ENCODE data around the gene KRTAP11-1. TPM values are rescaled to one million over a fixed set of nuclear protein-coding genes. Genes with fewer than 3 reads are reported as not detected.

KRTAP11-1 gene
- total and polyA plus RNA-seq, 9 donors = not detected

GRCh38 chr21:30842990-30843389, 38.4 kb downstream of the KRTAP11-1 start:
- DNase-seq = no peak
- no peaks in the 10 kb centered on the region for H3K9me3 ChIP-seq
- intact Hi-C loops (cut with DNase I) = no loop called here
- TF ChIP-seq POLR2A (IDR thresholded peaks at IDR 0.05) = no peak
- TF ChIP-seq CTCF (IDR thresholded peaks at IDR 0.05) = no peak
- no peak for TF ChIP-seq EP300 (IDR thresholded peaks at IDR 0.05)
- no peak overlapping the region for H3K4me3 ChIP-seq
- H3K27ac ChIP-seq = no peak overlapping the region
- no peaks in the 10 kb centered on the region for H3K36me3 ChIP-seq
- H3K4me1 ChIP-seq (ENCODE audit: insufficient read depth) = no peaks in the 10 kb centered on the region
- no peaks in the 10 kb centered on the region for H3K27me3 ChIP-seq

- H3K27ac ChIP-seq = no peak overlapping the region
- DNase-seq = no peak
- 26 to 35% (median 29%) methylated on average over 5 of the region's 5 CpGs for WGBS, 3 donors
- no peaks in the 10 kb centered on the region for H3K4me1 ChIP-seq (ENCODE audit: insufficient read depth)
- no peaks in the 10 kb centered on the region for H3K36me3 ChIP-seq
- no peaks in the 10 kb centered on the region for H3K9me3 ChIP-seq
- TF ChIP-seq EP300 (IDR thresholded peaks at IDR 0.05) = no peak
- TF ChIP-seq POLR2A (IDR thresholded peaks at IDR 0.05) = no peak
- TF ChIP-seq CTCF (IDR thresholded peaks at IDR 0.05) = no peak
- no peaks in the 10 kb centered on the region for H3K27me3 ChIP-seq
- H3K4me3 ChIP-seq = no peak overlapping the region
- intact Hi-C loops (cut with DNase I) = no loop called here
These were observed 42.1 kb downstream of the KRTAP11-1 start for GRCh38 chr21:30839304-30839703.

- WGBS, 3 donors = 89 to 93% (median 92%) methylated on average over 6 of the region's 6 CpGs
- Histone ChIP-seq H3K36me3 (no peaks in the 10 kb centered on the region), H3K27ac (no peak overlapping the region), H3K4me3 (no peak overlapping the region), H3K4me1 (ENCODE audit: insufficient read depth) (no peaks in the 10 kb centered on the region), H3K9me3 (no peaks in the 10 kb centered on the region), H3K27me3 (no peaks in the 10 kb centered on the region)
- no peak for TF ChIP-seq CTCF (IDR thresholded peaks at IDR 0.05)
- TF ChIP-seq EP300 (IDR thresholded peaks at IDR 0.05) = no peak
- no peak for TF ChIP-seq POLR2A (IDR thresholded peaks at IDR 0.05)
- no peak for DNase-seq
- intact Hi-C loops (cut with DNase I) = no loop called here
These were observed 42.8 kb downstream of the KRTAP11-1 start for GRCh38 chr21:30838536-30838935.

- no peaks in the 10 kb centered on the region for H3K36me3 ChIP-seq
- no peak overlapping the region for H3K4me3 ChIP-seq
- no peak overlapping the region for H3K27ac ChIP-seq
- intact Hi-C loops (cut with DNase I) = no loop called here
- no peaks in the 10 kb centered on the region for H3K27me3 ChIP-seq
- H3K9me3 ChIP-seq = no peaks in the 10 kb centered on the region
- no peaks in the 10 kb centered on the region for H3K4me1 ChIP-seq (ENCODE audit: insufficient read depth)
- no peak for TF ChIP-seq CTCF (IDR thresholded peaks at IDR 0.05)
- TF ChIP-seq EP300 (IDR thresholded peaks at IDR 0.05) = no peak
- no peak for TF ChIP-seq POLR2A (IDR thresholded peaks at IDR 0.05)
- DNase-seq = no peak
- WGBS, 3 donors = 38 to 45% (median 38%) methylated on average over 6 of the region's 6 CpGs
These were observed 50.1 kb downstream of the KRTAP11-1 start for GRCh38 chr21:30831194-30831765.

Other genes starting within 250 kb of the KRTAP11-1 start
- gene KRTAP20-2, start 246.4 kb downstream of the KRTAP11-1 start, total RNA-seq = not detected
- not detected for gene KRTAP20-2, start 246.4 kb downstream of the KRTAP11-1 start, polyA plus RNA-seq
- not detected for gene KRTAP20-3, start 238.7 kb downstream of the KRTAP11-1 start, total RNA-seq
- gene KRTAP20-3, start 238.7 kb downstream of the KRTAP11-1 start, polyA plus RNA-seq = not detected
- not detected for gene KRTAP21-3, start 162.8 kb downstream of the KRTAP11-1 start, total RNA-seq
- gene KRTAP21-3, start 162.8 kb downstream of the KRTAP11-1 start, polyA plus RNA-seq = not detected
- not detected for gene KRTAP21-2, start 134.3 kb downstream of the KRTAP11-1 start, total RNA-seq
- gene KRTAP21-2, start 134.3 kb downstream of the KRTAP11-1 start, polyA plus RNA-seq = not detected
- gene KRTAP21-1, start 126.2 kb downstream of the KRTAP11-1 start, total RNA-seq = not detected
- gene KRTAP21-1, start 126.2 kb downstream of the KRTAP11-1 start, polyA plus RNA-seq = not detected
- not detected for gene KRTAP8-1, start 68.3 kb downstream of the KRTAP11-1 start, total RNA-seq
- gene KRTAP8-1, start 68.3 kb downstream of the KRTAP11-1 start, polyA plus RNA-seq = not detected
- not detected for gene KRTAP7-1, start 51.8 kb downstream of the KRTAP11-1 start, total RNA-seq
- not detected for gene KRTAP7-1, start 51.8 kb downstream of the KRTAP11-1 start, polyA plus RNA-seq
- not detected for gene KRTAP19-8, start 156.9 kb upstream of the KRTAP11-1 start, total RNA-seq
- not detected for gene KRTAP19-8, start 156.9 kb upstream of the KRTAP11-1 start, polyA plus RNA-seq